GM12872 (cell line): ENCODE measurements around the gene TNXB.

Experiments
- CTCF ChIP-seq: IDR thresholded peaks from 3 replicates; pipeline ENCODE4 v1.5.1; 2011; ENCODE audit warnings: low read depth, mild to moderate bottlenecking, low read length, moderate library complexity; ENCODE audit not compliant: insufficient read depth

TNXB gene

GRCh38 chr6:32120573-32121059, 11.5 kb upstream of the TNXB start:
- no peak for TF ChIP-seq CTCF

- peak; percentile 98 for TF ChIP-seq CTCF
These were observed 9.9 kb upstream of the TNXB start for GRCh38 chr6:32118782-32119628.

GRCh38 chr6:32117461-32117860, 8.3 kb upstream of the TNXB start:
- no peak for TF ChIP-seq CTCF

GRCh38 chr6:32116674-32117073, 7.5 kb upstream of the TNXB start:
- peak; percentile 52; the same call in 2 of the 3 replicates for TF ChIP-seq CTCF

- TF ChIP-seq CTCF, result no peak
These were observed 6.5 kb upstream of the TNXB start for GRCh38 chr6:32115623-32116022.

- no peak for TF ChIP-seq CTCF
These were observed 5.7 kb upstream of the TNXB start for GRCh38 chr6:32114796-32115195.

GRCh38 chr6:32113386-32114352, 4.5 kb upstream of the TNXB start:
- no peak for TF ChIP-seq CTCF
